Spleen (tissue), 3 donors: Measurements from ENCODE around the gene IL17RD.

Experiments used
- POLR2A ChIP-seq, 3 donors: fragments of 450-650 bp; IDR thresholded peaks; one replicate each; pipeline ENCODE4 v1.5.1; 2017; ENCODE audit warnings: antibody characterized with exemption in 3 of 3, mild to moderate bottlenecking in 1 of 3
- POLR2AphosphoS5 ChIP-seq, 3 donors: sonication (generic); formaldehyde crosslinking; IDR thresholded peaks; one replicate each; pipeline ENCODE4 v1.5.1; 2017; ENCODE audit warnings: antibody characterized with exemption in 3 of 3

DNA sequence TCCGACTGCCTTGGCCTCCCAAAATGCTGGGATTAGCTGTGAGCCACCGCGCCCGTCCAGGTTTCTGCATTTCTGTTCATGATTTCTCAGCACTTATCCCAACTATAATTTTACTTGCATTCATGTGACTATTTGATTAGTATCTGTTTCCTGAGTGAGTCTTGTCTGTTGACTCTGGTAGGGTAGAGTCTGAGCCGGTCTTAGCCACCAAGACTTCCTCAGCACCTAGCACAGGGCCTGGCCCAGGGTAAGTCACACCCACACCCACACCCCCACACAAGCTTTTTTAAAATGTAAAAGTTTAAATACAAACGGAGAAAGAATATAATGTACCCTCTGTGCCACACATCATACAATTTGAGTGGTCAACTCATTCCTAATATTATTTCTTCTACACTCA lies 107.8 kb downstream of the IL17RD start:
- no peak for TF ChIP-seq POLR2AphosphoS5 (IDR thresholded peaks at IDR 0.05)
- no peak for TF ChIP-seq POLR2A (IDR thresholded peaks at IDR 0.05)
